ENCODE results near the gene LORICRIN.

- TF ChIP-seq ZBTB21 (tag by site-specific recombination; IDR thresholded peaks at IDR 0.05) = no peak
- TF ChIP-seq, protein P1, sequence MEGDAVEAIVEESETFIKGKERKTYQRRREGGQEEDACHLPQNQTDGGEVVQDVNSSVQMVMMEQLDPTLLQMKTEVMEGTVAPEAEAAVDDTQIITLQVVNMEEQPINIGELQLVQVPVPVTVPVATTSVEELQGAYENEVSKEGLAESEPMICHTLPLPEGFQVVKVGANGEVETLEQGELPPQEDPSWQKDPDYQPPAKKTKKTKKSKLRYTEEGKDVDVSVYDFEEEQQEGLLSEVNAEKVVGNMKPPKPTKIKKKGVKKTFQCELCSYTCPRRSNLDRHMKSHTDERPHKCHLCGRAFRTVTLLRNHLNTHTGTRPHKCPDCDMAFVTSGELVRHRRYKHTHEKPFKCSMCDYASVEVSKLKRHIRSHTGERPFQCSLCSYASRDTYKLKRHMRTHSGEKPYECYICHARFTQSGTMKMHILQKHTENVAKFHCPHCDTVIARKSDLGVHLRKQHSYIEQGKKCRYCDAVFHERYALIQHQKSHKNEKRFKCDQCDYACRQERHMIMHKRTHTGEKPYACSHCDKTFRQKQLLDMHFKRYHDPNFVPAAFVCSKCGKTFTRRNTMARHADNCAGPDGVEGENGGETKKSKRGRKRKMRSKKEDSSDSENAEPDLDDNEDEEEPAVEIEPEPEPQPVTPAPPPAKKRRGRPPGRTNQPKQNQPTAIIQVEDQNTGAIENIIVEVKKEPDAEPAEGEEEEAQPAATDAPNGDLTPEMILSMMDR (tag by site-specific recombination; IDR thresholded peaks at IDR 0.05) = no peak
- TF ChIP-seq, protein P2, sequence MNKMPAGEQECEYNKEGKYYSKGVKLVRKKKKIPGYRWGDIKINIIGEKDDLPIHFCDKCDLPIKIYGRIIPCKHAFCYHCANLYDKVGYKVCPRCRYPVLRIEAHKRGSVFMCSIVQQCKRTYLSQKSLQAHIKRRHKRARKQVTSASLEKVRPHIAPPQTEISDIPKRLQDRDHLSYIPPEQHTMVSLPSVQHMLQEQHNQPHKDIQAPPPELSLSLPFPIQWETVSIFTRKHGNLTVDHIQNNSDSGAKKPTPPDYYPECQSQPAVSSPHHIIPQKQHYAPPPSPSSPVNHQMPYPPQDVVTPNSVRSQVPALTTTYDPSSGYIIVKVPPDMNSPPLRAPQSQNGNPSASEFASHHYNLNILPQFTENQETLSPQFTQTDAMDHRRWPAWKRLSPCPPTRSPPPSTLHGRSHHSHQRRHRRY (tag by site-specific recombination; IDR thresholded peaks at IDR 0.05) = no peak
- TF ChIP-seq ZNF280D (tag by site-specific recombination; IDR thresholded peaks at IDR 0.05) = no peak
- TF ChIP-seq ZEB2 (tag by site-specific recombination; IDR thresholded peaks at IDR 0.05) = no peak
- no peak for TF ChIP-seq PBX3 (CRISPR knock-in tag; IDR thresholded peaks at IDR 0.05)
These were observed 13.5 kb upstream of the LORICRIN start for GRCh38 chr1:153246018-153246417.

All from HEK293 (cell line).